ENCODE measurements around the gene FAM124B.

Gene FAM124B

GRCh38 chr2:224401641-224402342 lies at the start of gene FAM124B:
Gene FAM124B, minus strand, starts transcription at chr2:224402107. Its CDS starts 339 bp downstream, at chr2:224401768.
- H3K9me3 ChIP-seq (ENCODE audit: low read depth, low read length): no peaks in the 10 kb centered on the region
- TF ChIP-seq POLR2AphosphoS5 (IDR thresholded peaks at IDR 0.05; ENCODE audit: borderline replicate concordance, low read depth, low read length) (no peak), FOXP2 (optimal IDR thresholded peaks at IDR 0.05; ENCODE audit: control extremely low read depth, extremely low read length, insufficient read depth) (no peak), EZH2 (IDR thresholded peaks at IDR 0.05) (no peak)
- H3K4me3 ChIP-seq: no peak within 1 kb of the TSS
- no peak for DNase-seq (ENCODE audit: low read depth, low spot score)
- no peaks in the 10 kb centered on the region for H3K36me3 ChIP-seq (ENCODE audit: insufficient read depth, low read length)
- no peak within 1 kb of the TSS for H3K27ac ChIP-seq
- H3K9ac ChIP-seq (ENCODE audit: insufficient read length): no peak within 1 kb of the TSS

- no peak overlapping the region for H3K27ac ChIP-seq
- no peak for TF ChIP-seq EZH2 (IDR thresholded peaks at IDR 0.05)
- TF ChIP-seq POLR2AphosphoS5 (IDR thresholded peaks at IDR 0.05; ENCODE audit: borderline replicate concordance, low read depth, low read length): no peak
- no peak for TF ChIP-seq FOXP2 (optimal IDR thresholded peaks at IDR 0.05; ENCODE audit: control extremely low read depth, extremely low read length, insufficient read depth)
- peak overlapping the region; percentile 26 for H3K9ac ChIP-seq (ENCODE audit: insufficient read length)
- no peaks in the 10 kb centered on the region for H3K9me3 ChIP-seq (ENCODE audit: low read depth, low read length)
- no peaks in the 10 kb centered on the region for H3K36me3 ChIP-seq (ENCODE audit: insufficient read depth, low read length)
- no peak overlapping the region for H3K4me3 ChIP-seq
- no peak for DNase-seq (ENCODE audit: low read depth, low spot score)
Measured at GRCh38 chr2:224449212-224450147, 47.6 kb upstream of the FAM124B start.

- TF ChIP-seq POLR2AphosphoS5 (IDR thresholded peaks at IDR 0.05; ENCODE audit: borderline replicate concordance, low read depth, low read length) (no peak), FOXP2 (optimal IDR thresholded peaks at IDR 0.05; ENCODE audit: control extremely low read depth, extremely low read length, insufficient read depth) (no peak), EZH2 (IDR thresholded peaks at IDR 0.05) (no peak)
- Histone ChIP-seq H3K9me3 (ENCODE audit: low read depth, low read length) (no peaks in the 10 kb centered on the region), H3K27ac (no peak overlapping the region), H3K9ac (ENCODE audit: insufficient read length) (no peak overlapping the region), H3K4me3 (no peak overlapping the region), H3K36me3 (ENCODE audit: insufficient read depth, low read length) (no peaks in the 10 kb centered on the region)
- DNase-seq (ENCODE audit: low read depth, low spot score): no peak
Measured at GRCh38 chr2:224448236-224448635, 46.3 kb upstream of the FAM124B start.

GRCh38 chr2:224444783-224445182 lies 42.9 kb upstream of the FAM124B start:
- DNase-seq (ENCODE audit: low read depth, low spot score): no peak
- Histone ChIP-seq H3K9ac (ENCODE audit: insufficient read length) (no peak overlapping the region), H3K4me3 (no peak overlapping the region), H3K9me3 (ENCODE audit: low read depth, low read length) (no peaks in the 10 kb centered on the region), H3K36me3 (ENCODE audit: insufficient read depth, low read length) (no peaks in the 10 kb centered on the region), H3K27ac (no peak overlapping the region)
- no peak for TF ChIP-seq FOXP2 (optimal IDR thresholded peaks at IDR 0.05; ENCODE audit: control extremely low read depth, extremely low read length, insufficient read depth)
- no peak for TF ChIP-seq EZH2 (IDR thresholded peaks at IDR 0.05)
- TF ChIP-seq POLR2AphosphoS5 (IDR thresholded peaks at IDR 0.05; ENCODE audit: borderline replicate concordance, low read depth, low read length): no peak

GRCh38 chr2:224444021-224444420 lies 42.1 kb upstream of the FAM124B start:
- H3K9ac ChIP-seq (ENCODE audit: insufficient read length): no peak overlapping the region
- no peak for DNase-seq (ENCODE audit: low read depth, low spot score)
- no peaks in the 10 kb centered on the region for H3K9me3 ChIP-seq (ENCODE audit: low read depth, low read length)
- TF ChIP-seq FOXP2 (optimal IDR thresholded peaks at IDR 0.05; ENCODE audit: control extremely low read depth, extremely low read length, insufficient read depth) (no peak), POLR2AphosphoS5 (IDR thresholded peaks at IDR 0.05; ENCODE audit: borderline replicate concordance, low read depth, low read length) (no peak), EZH2 (IDR thresholded peaks at IDR 0.05) (no peak)
- no peak overlapping the region for H3K27ac ChIP-seq
- no peak overlapping the region for H3K4me3 ChIP-seq
- no peaks in the 10 kb centered on the region for H3K36me3 ChIP-seq (ENCODE audit: insufficient read depth, low read length)

- DNase-seq (ENCODE audit: low read depth, low spot score): no peak
- Histone ChIP-seq H3K27ac (no peak overlapping the region), H3K9ac (ENCODE audit: insufficient read length) (no peak overlapping the region), H3K9me3 (ENCODE audit: low read depth, low read length) (no peaks in the 10 kb centered on the region), H3K36me3 (ENCODE audit: insufficient read depth, low read length) (no peaks in the 10 kb centered on the region), H3K4me3 (no peak overlapping the region)
- TF ChIP-seq EZH2 (IDR thresholded peaks at IDR 0.05) (no peak), POLR2AphosphoS5 (IDR thresholded peaks at IDR 0.05; ENCODE audit: borderline replicate concordance, low read depth, low read length) (no peak), FOXP2 (optimal IDR thresholded peaks at IDR 0.05; ENCODE audit: control extremely low read depth, extremely low read length, insufficient read depth) (no peak)
Measured at GRCh38 chr2:224442071-224442967, 40.4 kb upstream of the FAM124B start.

- no peak for DNase-seq (ENCODE audit: low read depth, low spot score)
- Histone ChIP-seq H3K9me3 (ENCODE audit: low read depth, low read length) (no peaks in the 10 kb centered on the region), H3K4me3 (no peak overlapping the region), H3K27ac (no peak overlapping the region), H3K36me3 (ENCODE audit: insufficient read depth, low read length) (no peaks in the 10 kb centered on the region), H3K9ac (ENCODE audit: insufficient read length) (no peak overlapping the region)
- TF ChIP-seq FOXP2 (optimal IDR thresholded peaks at IDR 0.05; ENCODE audit: control extremely low read depth, extremely low read length, insufficient read depth) (no peak), EZH2 (IDR thresholded peaks at IDR 0.05) (no peak), POLR2AphosphoS5 (IDR thresholded peaks at IDR 0.05; ENCODE audit: borderline replicate concordance, low read depth, low read length) (no peak)
Measured at GRCh38 chr2:224440988-224441387, 39.1 kb upstream of the FAM124B start.
